Measurements from ENCODE around the gene GPRC5C. TPM values are rescaled to one million over a fixed set of nuclear protein-coding genes. Genes with fewer than 3 reads are reported as not detected.

The GPRC5C gene
- total and polyA plus RNA-seq, 2 of the 13 experiments (the other 11 are each of a cell fraction or from before 2014, with no cell fraction given) = 85.6 to 300 TPM

DNA sequence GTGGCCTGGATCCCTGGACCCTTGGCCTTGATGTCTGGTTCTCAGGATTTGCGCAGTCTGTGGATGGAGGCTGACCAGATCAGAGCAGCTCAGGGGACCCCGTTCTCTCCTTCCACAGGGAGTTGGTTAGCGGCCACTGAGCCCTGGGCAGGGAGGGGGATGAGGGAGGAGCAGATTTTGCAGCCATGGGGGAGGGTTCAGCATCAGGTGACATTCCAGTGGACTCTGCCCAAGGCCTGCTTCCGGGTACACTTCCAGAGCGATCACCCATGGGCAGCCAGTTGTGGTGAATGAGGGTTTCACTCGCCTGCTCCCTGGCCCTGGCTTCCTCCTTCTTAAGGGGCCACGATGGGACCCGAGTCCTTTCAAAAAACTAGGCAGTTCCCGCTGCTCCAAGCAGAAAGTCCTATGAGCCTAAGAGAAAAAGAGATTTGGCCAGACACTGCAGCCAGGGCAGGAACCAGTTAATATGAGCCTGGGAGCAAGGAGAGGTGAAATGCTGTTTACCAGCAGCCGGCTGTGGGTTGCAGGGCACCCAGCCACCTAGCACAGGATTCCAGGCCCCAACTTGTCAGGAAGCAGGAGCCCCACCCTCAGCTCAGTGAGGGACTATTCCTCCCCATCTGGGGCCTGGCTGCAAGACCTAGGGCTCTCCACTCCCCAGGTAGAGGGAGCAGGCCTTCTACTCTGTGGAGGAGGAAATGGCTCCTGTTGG lies 4.7 kb upstream of the GPRC5C start (continued):
- TF ChIP-seq PHF21A (CRISPR knock-in tag; IDR thresholded peaks at IDR 0.05) = peak; percentile 88; the same call in 1 of the 2 replicates
- TF ChIP-seq, protein P1, sequence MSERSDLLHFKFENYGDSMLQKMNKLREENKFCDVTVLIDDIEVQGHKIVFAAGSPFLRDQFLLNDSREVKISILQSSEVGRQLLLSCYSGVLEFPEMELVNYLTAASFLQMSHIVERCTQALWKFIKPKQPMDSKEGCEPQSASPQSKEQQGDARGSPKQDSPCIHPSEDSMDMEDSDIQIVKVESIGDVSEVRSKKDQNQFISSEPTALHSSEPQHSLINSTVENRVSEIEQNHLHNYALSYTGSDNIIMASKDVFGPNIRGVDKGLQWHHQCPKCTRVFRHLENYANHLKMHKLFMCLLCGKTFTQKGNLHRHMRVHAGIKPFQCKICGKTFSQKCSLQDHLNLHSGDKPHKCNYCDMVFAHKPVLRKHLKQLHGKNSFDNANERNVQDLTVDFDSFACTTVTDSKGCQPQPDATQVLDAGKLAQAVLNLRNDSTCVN (CRISPR knock-in tag; IDR thresholded peaks at IDR 0.05; ENCODE audit: borderline replicate concordance) = peak; percentile 77
- peak; percentile 66 for TF ChIP-seq ZNF891 (CRISPR knock-in tag; IDR thresholded peaks at IDR 0.05)
- no peak; the same call in 1 of the 2 replicates for TF ChIP-seq ARNT2 (CRISPR knock-in tag; IDR thresholded peaks at IDR 0.05; ENCODE audit: low read depth)
- TF ChIP-seq ZMAT5 (CRISPR knock-in tag; IDR thresholded peaks at IDR 0.05; ENCODE audit: borderline replicate concordance, low read depth) = no peak
- TF ChIP-seq RFXAP (CRISPR knock-in tag; IDR thresholded peaks at IDR 0.05; ENCODE audit: borderline replicate concordance) = peak; percentile 65; the same call in 1 of the 2 replicates
- TF ChIP-seq NFIC (IDR thresholded peaks at IDR 0.05; ENCODE audit: low read length) = no peak
- no peak; the same call in 1 of the 2 replicates for TF ChIP-seq ATF7-NPFF (CRISPR knock-in tag; IDR thresholded peaks at IDR 0.05; ENCODE audit: low read depth)
- TF ChIP-seq, protein P2, sequence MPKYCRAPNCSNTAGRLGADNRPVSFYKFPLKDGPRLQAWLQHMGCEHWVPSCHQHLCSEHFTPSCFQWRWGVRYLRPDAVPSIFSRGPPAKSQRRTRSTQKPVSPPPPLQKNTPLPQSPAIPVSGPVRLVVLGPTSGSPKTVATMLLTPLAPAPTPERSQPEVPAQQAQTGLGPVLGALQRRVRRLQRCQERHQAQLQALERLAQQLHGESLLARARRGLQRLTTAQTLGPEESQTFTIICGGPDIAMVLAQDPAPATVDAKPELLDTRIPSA (CRISPR knock-in tag; IDR thresholded peaks at IDR 0.05; ENCODE audit: borderline replicate concordance) = no peak; the same call in 1 of the 2 replicates
- TF ChIP-seq RBM39 (IDR thresholded peaks at IDR 0.05; ENCODE audit: low read depth, low read length, poor library complexity, severe bottlenecking) = no peak
- peak; percentile 80; the same call in 1 of the 2 replicates for TF ChIP-seq PHF20 (CRISPR knock-in tag; IDR thresholded peaks at IDR 0.05)
- peak; percentile 89 for TF ChIP-seq TEAD3 (CRISPR knock-in tag; optimal IDR thresholded peaks at IDR 0.05; ENCODE audit: borderline replicate concordance)
- TF ChIP-seq ARID2 (CRISPR knock-in tag; IDR thresholded peaks at IDR 0.05; ENCODE audit: borderline replicate concordance) = 0 out of 2 replicates have a peak, but pooled peaks have one; percentile 83
- TF ChIP-seq ZNF317 (CRISPR knock-in tag; IDR thresholded peaks at IDR 0.05) = peak; percentile 87
- no peak for TF ChIP-seq ATAD3A (CRISPR knock-in tag; IDR thresholded peaks at IDR 0.05)
- TF ChIP-seq GMEB1 (CRISPR knock-in tag; IDR thresholded peaks at IDR 0.05; ENCODE audit: borderline replicate concordance) = peak; percentile 77
- TF ChIP-seq NR2F2 (IDR thresholded peaks at IDR 0.05; ENCODE audit: borderline replicate concordance, low read depth) = peak; percentile 65; the same call in 1 of the 2 replicates
- TF ChIP-seq, protein P3, sequence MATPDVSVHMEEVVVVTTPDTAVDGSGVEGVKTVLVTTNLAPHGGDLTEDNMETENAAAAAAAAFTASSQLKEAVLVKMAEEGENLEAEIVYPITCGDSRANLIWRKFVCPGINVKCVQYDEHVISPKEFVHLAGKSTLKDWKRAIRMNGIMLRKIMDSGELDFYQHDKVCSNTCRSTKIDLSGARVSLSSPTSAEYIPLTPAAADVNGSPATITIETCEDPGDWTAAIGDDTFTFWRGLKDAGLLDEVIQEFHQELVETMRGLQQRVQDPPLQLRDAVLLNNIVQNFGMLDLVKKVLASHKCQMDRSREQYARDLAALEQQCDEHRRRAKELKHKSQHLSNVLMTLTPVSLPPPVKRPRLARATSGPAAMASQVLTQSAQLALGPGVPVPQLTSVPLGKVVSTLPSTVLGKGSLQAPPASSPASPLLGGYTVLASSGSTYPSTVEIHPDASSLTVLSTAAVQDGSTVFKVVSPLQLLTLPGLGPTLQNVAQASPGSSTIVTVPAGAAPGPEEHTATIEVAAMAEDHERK (CRISPR knock-in tag; IDR thresholded peaks at IDR 0.05; ENCODE audit: low read depth) = no peak
- TF ChIP-seq MAZ (IDR thresholded peaks at IDR 0.05; ENCODE audit: borderline replicate concordance, low read depth, low read length) = peak; percentile 81; the same call in 1 of the 2 replicates
- TF ChIP-seq MAZ (CRISPR knock-in tag; IDR thresholded peaks at IDR 0.05; ENCODE audit: low read depth) = peak; percentile 90
- TF ChIP-seq POGZ (CRISPR knock-in tag; IDR thresholded peaks at IDR 0.05) = peak; percentile 86

All from HepG2 (cell line).